K562 treated with DMSO at 1 percent for 24 hours (cell line): ENCODE results near the gene XIAP. TPM values are rescaled to one million over a fixed set of nuclear protein-coding genes. Genes with fewer than 3 reads are reported as not detected.

Experiments used
- total RNA-seq: library from RNA; unstranded; fragments of 300-600 nt; gene quantifications from 2 replicates; pipeline ENCODE4 v1.2.3, GENCODE V29; 2022; ENCODE audit warnings: low read depth; ENCODE audit not compliant: insufficient read depth

XIAP gene
- 13.8 and 17.6 TPM in 2 replicates for total RNA-seq

GRCh38 chrX:123859846-123860838 lies at the start of gene XIAP:
Gene XIAP, plus strand, starts transcription at chrX:123860053. Its CDS starts 25,610 bp downstream, at chrX:123885663.

DNA sequence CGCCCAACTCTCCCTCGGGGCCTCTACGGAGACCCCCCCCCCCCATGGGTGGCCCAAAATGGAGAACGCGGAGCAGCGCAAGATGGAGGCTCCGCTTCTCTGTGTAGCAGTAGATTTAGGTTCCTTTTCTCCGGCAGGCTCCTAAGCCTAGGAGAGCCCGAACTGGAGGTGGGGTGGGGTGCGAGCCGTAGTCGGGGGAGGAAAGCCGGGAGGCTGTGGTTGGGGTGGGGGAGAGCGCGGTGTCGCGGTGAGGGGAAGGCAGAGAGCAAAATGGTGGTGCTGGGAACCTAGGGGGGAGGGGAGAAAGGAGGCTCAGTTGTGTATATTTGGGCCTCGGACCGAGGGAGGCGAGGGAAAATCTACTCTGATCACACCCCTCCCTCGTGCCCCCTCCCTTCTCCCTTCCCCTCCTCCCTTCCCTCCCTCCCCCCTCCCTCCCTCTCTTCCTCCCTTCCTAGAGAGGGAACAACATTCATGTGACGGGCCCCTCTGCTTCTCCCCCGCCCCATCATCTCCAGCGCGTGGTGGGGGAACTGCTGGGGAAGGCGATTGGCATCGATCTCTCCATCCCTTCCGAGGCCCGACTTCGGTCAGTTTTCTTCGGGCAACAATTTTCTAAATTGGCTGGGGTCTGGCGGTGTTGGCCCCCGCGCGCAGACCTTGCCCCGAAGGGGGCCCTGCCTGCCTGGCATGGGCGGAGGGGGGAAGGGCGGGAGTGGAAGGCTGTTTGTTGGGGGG lies 101.6 kb downstream of the XIAP start, which contains the start of gene STAG2:
Gene STAG2, plus strand, starts transcription at position 439 of the 738 bp plus-strand sequence. CDS start 60,922 bp downstream, outside the sequence.

Other genes with a start within 250 kb of the XIAP start
- gene THOC2, start 127.0 kb upstream of the XIAP start, total RNA-seq: 36.9 and 40.2 TPM in 2 replicates
- 36.5 and 43.0 TPM in 2 replicates for gene STAG2, start 101.7 kb downstream of the XIAP start, total RNA-seq